Activated naive CD4-positive, alpha-beta T cell treated with anti-CD3 and anti-CD28 coated beads, Interleukin-2, amount 50 U/mL, for 24 hours (primary cell): ENCODE results near the gene SRGAP3.

Source experiments
- H3K27ac Mint-ChIP-seq: one replicate; pipeline ENCODE4 v1.8.0; 2021; ENCODE audit warnings: mild to moderate bottlenecking, mixed read lengths
- H3K27me3 Mint-ChIP-seq: one replicate; pipeline ENCODE4 v1.8.0; 2021; ENCODE audit warnings: mixed read lengths
- H3K36me3 Mint-ChIP-seq: one replicate; pipeline ENCODE4 v1.8.0; 2021; ENCODE audit warnings: mixed read lengths
- H3K4me1 Mint-ChIP-seq: one replicate; pipeline ENCODE4 v1.8.0; 2021; ENCODE audit warnings: mixed read lengths
- H3K4me3 Mint-ChIP-seq: one replicate; pipeline ENCODE4 v1.8.0; 2021; ENCODE audit warnings: mild to moderate bottlenecking, mixed read lengths
- H3K9me3 Mint-ChIP-seq: one replicate; pipeline ENCODE4 v1.8.0; 2021; ENCODE audit warnings: mixed read lengths

SRGAP3 gene

GRCh38 chr3:9167222-9167621 is 82.2 kb downstream of the SRGAP3 start:
- Mint-ChIP-seq H3K4me3 (no peak overlapping the region), H3K9me3 (no peaks in the 10 kb centered on the region), H3K36me3 (no peaks in the 10 kb centered on the region)

GRCh38 chr3:9165421-9165820 is 84.0 kb downstream of the SRGAP3 start:
- no peak overlapping the region for H3K27ac Mint-ChIP-seq
- H3K9me3 Mint-ChIP-seq, result no peaks in the 10 kb centered on the region
- peaks cover 27% of the 10 kb centered on the region for H3K4me1 Mint-ChIP-seq
- no peak overlapping the region for H3K4me3 Mint-ChIP-seq
- H3K36me3 Mint-ChIP-seq, result no peaks in the 10 kb centered on the region
- no peaks in the 10 kb centered on the region for H3K27me3 Mint-ChIP-seq

More at GRCh38 chr3:9167222-9167621, 82.2 kb downstream of the SRGAP3 start:
- H3K4me1 Mint-ChIP-seq, result peaks cover 36% of the 10 kb centered on the region
- H3K27ac Mint-ChIP-seq, result no peak overlapping the region
- H3K27me3 Mint-ChIP-seq, result no peaks in the 10 kb centered on the region

GRCh38 chr3:9163289-9163688 is 86.2 kb downstream of the SRGAP3 start:
- no peaks in the 10 kb centered on the region for H3K9me3 Mint-ChIP-seq
- no peak overlapping the region for H3K27ac Mint-ChIP-seq
- H3K36me3 Mint-ChIP-seq, result no peaks in the 10 kb centered on the region
- H3K4me3 Mint-ChIP-seq, result no peak overlapping the region
- no peaks in the 10 kb centered on the region for H3K27me3 Mint-ChIP-seq
- H3K4me1 Mint-ChIP-seq, result peaks cover 6% of the 10 kb centered on the region

GRCh38 chr3:9161811-9162210 is 87.6 kb downstream of the SRGAP3 start:
- H3K36me3 Mint-ChIP-seq, result peaks cover 2% of the 10 kb centered on the region
- no peak overlapping the region for H3K4me3 Mint-ChIP-seq
- H3K27me3 Mint-ChIP-seq, result no peaks in the 10 kb centered on the region
- H3K4me1 Mint-ChIP-seq, result no peaks in the 10 kb centered on the region
- no peak overlapping the region for H3K27ac Mint-ChIP-seq
- no peaks in the 10 kb centered on the region for H3K9me3 Mint-ChIP-seq

GRCh38 chr3:9161298-9161697 is 88.1 kb downstream of the SRGAP3 start:
- Mint-ChIP-seq H3K36me3 (peaks cover 2% of the 10 kb centered on the region), H3K27ac (no peak overlapping the region), H3K27me3 (no peaks in the 10 kb centered on the region), H3K4me1 (no peaks in the 10 kb centered on the region), H3K9me3 (no peaks in the 10 kb centered on the region), H3K4me3 (no peak overlapping the region)

- no peaks in the 10 kb centered on the region for H3K9me3 Mint-ChIP-seq
- H3K36me3 Mint-ChIP-seq, result peaks cover 2% of the 10 kb centered on the region
- H3K4me3 Mint-ChIP-seq, result no peak overlapping the region
- H3K27ac Mint-ChIP-seq, result no peak overlapping the region
- no peaks in the 10 kb centered on the region for H3K4me1 Mint-ChIP-seq
- no peaks in the 10 kb centered on the region for H3K27me3 Mint-ChIP-seq
Observed at GRCh38 chr3:9158865-9159630, 90.4 kb downstream of the SRGAP3 start.

GRCh38 chr3:9157651-9158362 is 91.6 kb downstream of the SRGAP3 start:
- no peak overlapping the region for H3K4me3 Mint-ChIP-seq
- no peaks in the 10 kb centered on the region for H3K4me1 Mint-ChIP-seq
- H3K27ac Mint-ChIP-seq, result no peak overlapping the region
- H3K9me3 Mint-ChIP-seq, result no peaks in the 10 kb centered on the region
- no peaks in the 10 kb centered on the region for H3K27me3 Mint-ChIP-seq
- peaks cover 2% of the 10 kb centered on the region for H3K36me3 Mint-ChIP-seq

GRCh38 chr3:9156604-9157003 is 92.8 kb downstream of the SRGAP3 start:
- H3K4me1 Mint-ChIP-seq, result no peaks in the 10 kb centered on the region
- no peaks in the 10 kb centered on the region for H3K9me3 Mint-ChIP-seq
- peaks cover 2% of the 10 kb centered on the region for H3K36me3 Mint-ChIP-seq
- H3K27me3 Mint-ChIP-seq, result no peaks in the 10 kb centered on the region
- H3K4me3 Mint-ChIP-seq, result no peak overlapping the region
- no peak overlapping the region for H3K27ac Mint-ChIP-seq

GRCh38 chr3:9155028-9155427 is 94.4 kb downstream of the SRGAP3 start:
- Mint-ChIP-seq H3K27me3 (no peaks in the 10 kb centered on the region), H3K4me1 (no peaks in the 10 kb centered on the region), H3K36me3 (peaks cover 6% of the 10 kb centered on the region), H3K27ac (no peak overlapping the region), H3K9me3 (no peaks in the 10 kb centered on the region), H3K4me3 (no peak overlapping the region)

GRCh38 chr3:9153904-9154619 is 95.4 kb downstream of the SRGAP3 start:
- Mint-ChIP-seq H3K27ac (no peak overlapping the region), H3K36me3 (peaks cover 6% of the 10 kb centered on the region), H3K27me3 (no peaks in the 10 kb centered on the region), H3K4me3 (no peak overlapping the region), H3K4me1 (no peaks in the 10 kb centered on the region), H3K9me3 (no peaks in the 10 kb centered on the region)

GRCh38 chr3:9151240-9151639 is 98.2 kb downstream of the SRGAP3 start:
- Mint-ChIP-seq H3K27me3 (no peaks in the 10 kb centered on the region), H3K4me1 (no peaks in the 10 kb centered on the region), H3K4me3 (no peak overlapping the region), H3K36me3 (peaks cover 5% of the 10 kb centered on the region), H3K27ac (no peak overlapping the region), H3K9me3 (no peaks in the 10 kb centered on the region)

GRCh38 chr3:9149566-9149965 is 99.9 kb downstream of the SRGAP3 start:
- no peaks in the 10 kb centered on the region for H3K9me3 Mint-ChIP-seq
- peaks cover 8% of the 10 kb centered on the region for H3K36me3 Mint-ChIP-seq
- H3K27ac Mint-ChIP-seq, result no peak overlapping the region
- H3K27me3 Mint-ChIP-seq, result peaks cover under 1% of the 10 kb centered on the region
- no peak overlapping the region for H3K4me3 Mint-ChIP-seq
- no peaks in the 10 kb centered on the region for H3K4me1 Mint-ChIP-seq

- Mint-ChIP-seq H3K27ac (no peak overlapping the region), H3K36me3 (peaks cover 9% of the 10 kb centered on the region), H3K27me3 (peaks cover 2% of the 10 kb centered on the region), H3K9me3 (no peaks in the 10 kb centered on the region), H3K4me3 (no peak overlapping the region), H3K4me1 (no peaks in the 10 kb centered on the region)
Observed at GRCh38 chr3:9147896-9148266, 101.6 kb downstream of the SRGAP3 start.

- Mint-ChIP-seq H3K4me3 (no peak overlapping the region), H3K9me3 (no peaks in the 10 kb centered on the region), H3K27me3 (peaks cover 2% of the 10 kb centered on the region), H3K27ac (no peak overlapping the region), H3K4me1 (no peaks in the 10 kb centered on the region), H3K36me3 (peaks cover 9% of the 10 kb centered on the region)
Observed at GRCh38 chr3:9147215-9147895, 102.1 kb downstream of the SRGAP3 start.

- peaks cover 9% of the 10 kb centered on the region for H3K36me3 Mint-ChIP-seq
- no peaks in the 10 kb centered on the region for H3K9me3 Mint-ChIP-seq
- H3K27ac Mint-ChIP-seq, result no peak overlapping the region
- H3K4me3 Mint-ChIP-seq, result no peak overlapping the region
- no peaks in the 10 kb centered on the region for H3K4me1 Mint-ChIP-seq
- H3K27me3 Mint-ChIP-seq, result peaks cover 2% of the 10 kb centered on the region
Observed at GRCh38 chr3:9146367-9147071, 102.9 kb downstream of the SRGAP3 start.
